Gastroesophageal sphincter (tissue), 4 donors: ENCODE data around the gene TNIP2. TPM values are rescaled to one million over a fixed set of nuclear protein-coding genes. Genes with fewer than 3 reads are reported as not detected.

Source experiments
- ATAC-seq: fragments of 150-250 bp; one replicate; pipeline ENCODE4 v1.9.1; 2016; ENCODE audit warnings: mild to moderate bottlenecking, moderate library complexity
- H3K27ac ChIP-seq, 4 donors: fragments of 200-600 bp; sonication (generic) in 3 of 4; 1 replicate in 3 of 4; 2 replicates in 1 of 4; pipeline ENCODE4 v1.5.1; 2016 to 2019
- H3K27me3 ChIP-seq: fragments of 200-600 bp; sonication (generic); one replicate; pipeline ENCODE4 v1.5.1; 2019
- H3K36me3 ChIP-seq, 2 donors: fragments of 200-600 bp; sonication (generic); one replicate each; pipeline ENCODE4 v1.5.1; 2019; ENCODE audit warnings: control low read depth in 1 of 2
- H3K4me1 ChIP-seq, 3 donors: fragments of 200-600 bp; sonication (generic); 1 replicate in 2 of 3; 2 replicates in 1 of 3; pipeline ENCODE4 v1.5.1; 2016 to 2019; ENCODE audit warnings: control low read depth in 2 of 3
- H3K4me3 ChIP-seq, 2 donors: fragments of 200-600 bp; sonication (generic); one replicate each; pipeline ENCODE4 v1.5.1; 2019; ENCODE audit warnings: mild to moderate bottlenecking in 1 of 2, moderate library complexity in 1 of 2
- H3K9me3 ChIP-seq, 3 donors: fragments of 200-600 bp; sonication (generic); one replicate each; pipeline ENCODE4 v1.5.1; 2017 to 2019; ENCODE audit warnings: control low read depth in 2 of 3
- EP300 ChIP-seq: sonication (generic); formaldehyde crosslinking; IDR thresholded peaks from one replicate; pipeline ENCODE4 v1.6.1; 2017; ENCODE audit warnings: antibody characterized with exemption, mild to moderate bottlenecking
- POLR2A ChIP-seq, 2 donors: fragments of 450-650 bp; IDR thresholded peaks; one replicate each; pipeline ENCODE4 v1.6.1; 2017; ENCODE audit warnings: antibody characterized with exemption in 2 of 2, mild to moderate bottlenecking in 2 of 2, moderate library complexity in 1 of 2
- POLR2AphosphoS5 ChIP-seq: sonication (generic); formaldehyde crosslinking; IDR thresholded peaks from one replicate; pipeline ENCODE4 v1.6.1; 2017; ENCODE audit warnings: antibody characterized with exemption
- WGBS, 2 donors: methylation state at CpG; one replicate each; pipeline ENCODE4 v1.1.5; 2018; ENCODE audit warnings: low coverage in 1 of 2; 5-methylcytosine and 5-hydroxymethylcytosine counted together
- total RNA-seq, 4 donors: library from RNA; depleted of rRNA; stranded (reverse); fragments of >200 nt; gene quantifications; one replicate each; pipeline ENCODE4 v1.1.0, GENCODE V29; 2016
- TF ChIP-seq, protein P1 (sequence below), 4 experiments: fragments of 200-600 bp in 2 of 4; fragments of 450-650 bp in 2 of 4; sonication (generic) in 1 of 4; IDR thresholded peaks; one replicate each; pipeline ENCODE4 v1.5.1; 2017 to 2019; ENCODE audit warnings: antibody characterized with exemption in 4 of 4, mild to moderate bottlenecking in 2 of 4, moderate library complexity in 2 of 4

The TNIP2 gene
- total RNA-seq, 4 donors from 2014 or later, result 54.8 to 74.0 (median 70.4) TPM

GRCh38 chr4:2771264-2771663 is 15.1 kb upstream of the TNIP2 start:
- Histone ChIP-seq H3K27me3 (peaks cover 8% of the 10 kb centered on the region), H3K9me3 (no peaks in the 10 kb centered on the region), H3K4me3 (no peak overlapping the region), H3K27ac (no peak overlapping the region), H3K4me1 (no peaks in the 10 kb centered on the region), H3K36me3 (no peaks in the 10 kb centered on the region)
- no peak for ATAC-seq
- 92% methylated on average over 2 of the region's 3 CpGs; no CpG with 5 or more reads in 1 of the 2 donors for WGBS, 2 donors
- TF ChIP-seq, protein P1, sequence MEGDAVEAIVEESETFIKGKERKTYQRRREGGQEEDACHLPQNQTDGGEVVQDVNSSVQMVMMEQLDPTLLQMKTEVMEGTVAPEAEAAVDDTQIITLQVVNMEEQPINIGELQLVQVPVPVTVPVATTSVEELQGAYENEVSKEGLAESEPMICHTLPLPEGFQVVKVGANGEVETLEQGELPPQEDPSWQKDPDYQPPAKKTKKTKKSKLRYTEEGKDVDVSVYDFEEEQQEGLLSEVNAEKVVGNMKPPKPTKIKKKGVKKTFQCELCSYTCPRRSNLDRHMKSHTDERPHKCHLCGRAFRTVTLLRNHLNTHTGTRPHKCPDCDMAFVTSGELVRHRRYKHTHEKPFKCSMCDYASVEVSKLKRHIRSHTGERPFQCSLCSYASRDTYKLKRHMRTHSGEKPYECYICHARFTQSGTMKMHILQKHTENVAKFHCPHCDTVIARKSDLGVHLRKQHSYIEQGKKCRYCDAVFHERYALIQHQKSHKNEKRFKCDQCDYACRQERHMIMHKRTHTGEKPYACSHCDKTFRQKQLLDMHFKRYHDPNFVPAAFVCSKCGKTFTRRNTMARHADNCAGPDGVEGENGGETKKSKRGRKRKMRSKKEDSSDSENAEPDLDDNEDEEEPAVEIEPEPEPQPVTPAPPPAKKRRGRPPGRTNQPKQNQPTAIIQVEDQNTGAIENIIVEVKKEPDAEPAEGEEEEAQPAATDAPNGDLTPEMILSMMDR (IDR thresholded peaks at IDR 0.05), result no peak
- no peak for TF ChIP-seq EP300
- no peak for TF ChIP-seq POLR2A (IDR thresholded peaks at IDR 0.05)
- TF ChIP-seq POLR2AphosphoS5, result no peak

DNA sequence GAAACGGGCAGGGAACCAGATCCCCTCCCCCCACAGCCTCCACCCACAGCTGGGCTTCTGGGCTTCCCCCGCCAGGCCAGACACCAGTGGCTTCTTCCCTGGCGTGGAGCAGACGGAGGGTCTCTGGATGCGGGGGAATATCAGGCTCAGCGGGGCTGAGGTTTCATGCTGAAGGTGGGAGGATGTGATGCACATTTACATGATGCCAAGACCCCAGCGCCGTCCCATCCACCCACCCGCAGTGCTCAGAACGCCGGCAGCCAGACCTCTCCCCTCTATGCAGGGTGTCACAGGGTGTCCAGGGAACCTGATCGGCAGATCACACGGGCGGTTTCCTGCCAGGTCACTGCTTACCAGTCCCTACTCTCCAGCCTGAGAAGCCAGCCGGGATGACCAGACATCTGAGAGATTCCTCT is 12.8 kb upstream of the TNIP2 start:
- Histone ChIP-seq H3K9me3 (no peaks in the 10 kb centered on the region), H3K36me3 (no peaks in the 10 kb centered on the region), H3K4me1 (peaks cover 0 to 7% (median 0%) of the 10 kb centered on the region in 3 donors), H3K27ac (no peak overlapping the region), H3K4me3 (no peak overlapping the region), H3K27me3 (peaks cover 8% of the 10 kb centered on the region)
- TF ChIP-seq POLR2A (IDR thresholded peaks at IDR 0.05) (no peak), EP300 (no peak), POLR2AphosphoS5 (no peak)
- TF ChIP-seq, protein P1 (IDR thresholded peaks at IDR 0.05), result no peak
- WGBS, 2 donors, result 44% methylated on average over 7 of the region's 15 CpGs; no CpG with 5 or more reads in 1 of the 2 donors
- no peak for ATAC-seq

DNA sequence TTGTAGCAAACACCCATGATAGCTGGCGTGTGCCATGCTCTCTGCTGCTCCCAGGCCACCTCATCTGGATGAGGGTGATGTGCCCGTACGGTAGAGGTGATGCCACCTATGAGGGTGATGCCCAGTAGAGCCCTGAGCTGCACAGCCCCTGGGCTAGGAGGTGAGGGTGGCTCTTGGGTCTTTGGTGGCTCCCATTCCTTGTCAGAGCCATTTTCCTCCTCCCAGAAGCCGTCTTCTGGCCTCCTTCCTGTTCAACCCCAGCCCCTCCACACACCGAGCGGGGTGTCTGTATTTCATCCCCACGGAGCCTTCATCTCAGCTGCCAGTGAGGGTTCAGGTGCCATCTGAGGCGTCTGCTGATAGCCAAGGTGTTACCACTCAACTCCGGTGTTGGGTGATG is 12.0 kb upstream of the TNIP2 start:
- Histone ChIP-seq H3K27ac (no peak overlapping the region), H3K27me3 (peaks cover 8% of the 10 kb centered on the region), H3K9me3 (no peaks in the 10 kb centered on the region), H3K36me3 (no peaks in the 10 kb centered on the region), H3K4me3 (no peak overlapping the region), H3K4me1 (peaks cover 0 to 12% (median 0%) of the 10 kb centered on the region in 3 donors)
- TF ChIP-seq EP300 (no peak), POLR2A (IDR thresholded peaks at IDR 0.05) (no peak)
- TF ChIP-seq, protein P1 (IDR thresholded peaks at IDR 0.05), result no peak
- no peak for ATAC-seq
- WGBS, 2 donors, result 80 to 100% methylated on average over 1 of the region's 9 CpGs

DNA sequence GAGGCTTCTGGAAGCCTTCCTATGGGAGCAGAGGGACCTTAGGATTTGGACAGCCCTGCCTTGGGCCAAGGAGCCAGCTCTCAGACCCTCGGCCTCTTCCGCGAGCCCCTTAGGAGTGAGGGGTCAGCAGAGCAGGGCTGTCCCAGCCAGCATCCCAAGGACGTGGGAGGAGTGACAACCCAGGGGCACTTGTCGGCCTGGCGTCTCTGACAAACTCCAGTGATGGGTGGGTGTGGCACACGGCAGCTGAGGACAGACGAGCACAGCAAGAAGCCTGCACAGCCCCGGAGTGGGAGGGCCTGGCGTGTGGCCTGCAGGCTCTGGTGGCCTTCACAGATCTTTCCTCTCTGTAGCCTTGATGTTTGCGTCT is 11.6 kb upstream of the TNIP2 start:
- no peaks in the 10 kb centered on the region for H3K9me3 ChIP-seq
- TF ChIP-seq, protein P1 (IDR thresholded peaks at IDR 0.05), result no peak
- TF ChIP-seq POLR2AphosphoS5 (no peak), POLR2A (IDR thresholded peaks at IDR 0.05) (no peak), EP300 (no peak)
- H3K4me1 ChIP-seq, result peaks cover 0 to 12% (median 0%) of the 10 kb centered on the region in 3 donors
- no peaks in the 10 kb centered on the region for H3K36me3 ChIP-seq
- no peak overlapping the region for H3K4me3 ChIP-seq
- H3K27me3 ChIP-seq, result peaks cover 8% of the 10 kb centered on the region
- WGBS, 2 donors, result 80% methylated on average over 2 of the region's 11 CpGs; no CpG with 5 or more reads in 1 of the 2 donors
- ATAC-seq, result no peak
- H3K27ac ChIP-seq, result no peak overlapping the region

DNA sequence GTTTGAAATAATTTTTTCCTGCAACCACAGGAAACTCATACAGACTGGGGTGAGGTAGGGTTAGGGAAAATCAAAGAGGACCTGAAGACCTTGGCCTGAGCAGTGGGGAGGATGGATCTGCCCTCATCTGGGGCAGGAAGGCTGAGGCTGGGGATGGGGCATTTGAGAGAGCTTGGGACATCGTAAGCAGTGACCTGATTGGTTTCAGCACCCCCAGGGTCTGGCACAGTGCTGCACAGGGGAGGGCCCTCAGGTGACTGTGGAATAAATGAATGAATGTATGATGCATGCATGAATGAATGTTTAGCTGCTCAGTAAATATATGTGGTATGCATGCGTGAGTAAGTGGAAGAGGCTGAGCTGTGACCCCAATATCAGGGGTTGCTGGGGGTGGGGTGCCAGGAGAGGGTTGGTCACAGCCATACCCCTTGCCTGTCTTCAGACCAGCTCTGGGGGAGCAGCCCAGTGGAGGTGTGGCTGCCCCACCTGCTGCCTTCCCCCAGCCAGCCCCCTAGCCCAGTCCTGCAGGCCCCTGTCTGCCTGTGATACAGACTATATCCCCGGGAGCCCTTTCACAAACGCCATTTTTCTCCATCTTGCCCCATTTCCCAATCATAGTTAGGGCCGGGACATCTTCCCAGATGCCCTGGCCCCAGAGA is 11.0 kb upstream of the TNIP2 start:
- Histone ChIP-seq H3K27ac (no peak overlapping the region), H3K4me3 (no peak overlapping the region), H3K9me3 (no peaks in the 10 kb centered on the region), H3K36me3 (no peaks in the 10 kb centered on the region), H3K4me1 (peaks cover 0 to 12% (median 0%) of the 10 kb centered on the region in 3 donors), H3K27me3 (peaks cover 8% of the 10 kb centered on the region)
- 90 to 94% methylated on average over 2 to 4 of the region's 5 CpGs for WGBS, 2 donors
- ATAC-seq, result no peak
- no peak for TF ChIP-seq POLR2A (IDR thresholded peaks at IDR 0.05)
- no peak for TF ChIP-seq EP300
- no peak for TF ChIP-seq POLR2AphosphoS5
